ENCODE results near the gene ABCB8.

Gene ABCB8

GRCh38 chr7:151081170-151082101 is 53.2 kb downstream of the ABCB8 start:
- Histone ChIP-seq H3K27ac (ENCODE audit: extremely low read depth, low read depth, low read length) (peak overlapping the region; percentile 75), H3K4me1 (ENCODE audit: control insufficient read depth, insufficient read depth, low read length) (peaks cover 7% of the 10 kb centered on the region; the same call in 1 of the 2 replicates), H3K36me3 (ENCODE audit: control insufficient read depth in 2 of 2, insufficient read depth in 1 of 2, low read length in 2 of 2) (peaks cover 0 to 31% of the 10 kb centered on the region in 2 experiments; a peak in 1 of 3 replicates), H3K9me3 (ENCODE audit: control insufficient read depth, insufficient read depth, low read depth, low read length) (no peaks in the 10 kb centered on the region), H3K4me3 (ENCODE audit: low read depth, low read length) (peak overlapping the region; percentile 89)
- ChIA-PET CTCF (interaction anchor here (0.6 to 1.6 kb wide), 4 partner anchors 7 to 37 kb away, joined by 3 to 8 read pairs (median 4); no protein-coding TSS in a partner anchor), POLR2A (interaction anchor here (1.0 to 2.0 kb wide), 11 partner anchors 14 to 63 kb away, joined by 3 to 17 read pairs (median 6); partner anchors contain the start of genes ABCB8 and CDK5)
- peak; percentile 11; the same call in 1 of the 2 replicates for TF ChIP-seq ZSCAN30 (tag by site-specific recombination; IDR thresholded peaks at IDR 0.05)
- TF ChIP-seq ZFP37 (tag by site-specific recombination; IDR thresholded peaks at IDR 0.05): peak; percentile 32; the same call in 1 of the 2 replicates
- TF ChIP-seq ZFP69B (tag by site-specific recombination; IDR thresholded peaks at IDR 0.05): no peak
- TF ChIP-seq, protein P1, sequence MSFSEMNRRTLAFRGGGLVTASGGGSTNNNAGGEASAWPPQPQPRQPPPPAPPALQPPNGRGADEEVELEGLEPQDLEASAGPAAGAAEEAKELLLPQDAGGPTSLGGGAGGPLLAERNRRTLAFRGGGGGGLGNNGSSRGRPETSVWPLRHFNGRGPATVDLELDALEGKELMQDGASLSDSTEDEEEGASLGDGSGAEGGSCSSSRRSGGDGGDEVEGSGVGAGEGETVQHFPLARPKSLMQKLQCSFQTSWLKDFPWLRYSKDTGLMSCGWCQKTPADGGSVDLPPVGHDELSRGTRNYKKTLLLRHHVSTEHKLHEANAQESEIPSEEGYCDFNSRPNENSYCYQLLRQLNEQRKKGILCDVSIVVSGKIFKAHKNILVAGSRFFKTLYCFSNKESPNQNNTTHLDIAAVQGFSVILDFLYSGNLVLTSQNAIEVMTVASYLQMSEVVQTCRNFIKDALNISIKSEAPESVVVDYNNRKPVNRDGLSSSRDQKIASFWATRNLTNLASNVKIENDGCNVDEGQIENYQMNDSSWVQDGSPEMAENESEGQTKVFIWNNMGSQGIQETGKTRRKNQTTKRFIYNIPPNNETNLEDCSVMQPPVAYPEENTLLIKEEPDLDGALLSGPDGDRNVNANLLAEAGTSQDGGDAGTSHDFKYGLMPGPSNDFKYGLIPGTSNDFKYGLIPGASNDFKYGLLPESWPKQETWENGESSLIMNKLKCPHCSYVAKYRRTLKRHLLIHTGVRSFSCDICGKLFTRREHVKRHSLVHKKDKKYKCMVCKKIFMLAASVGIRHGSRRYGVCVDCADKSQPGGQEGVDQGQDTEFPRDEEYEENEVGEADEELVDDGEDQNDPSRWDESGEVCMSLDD (tag by site-specific recombination; IDR thresholded peaks at IDR 0.05): peak; percentile 49; the same call in 1 of the 2 replicates
- no peak for TF ChIP-seq MYNN (tag by site-specific recombination; IDR thresholded peaks at IDR 0.05; ENCODE audit: borderline replicate concordance)
- no peak for TF ChIP-seq ZNF488 (tag by site-specific recombination; IDR thresholded peaks at IDR 0.05)
- TF ChIP-seq GLIS2 (tag by site-specific recombination; IDR thresholded peaks at IDR 0.05): peak; percentile 88
- TF ChIP-seq GLIS1 (tag by site-specific recombination; IDR thresholded peaks at IDR 0.05): peak; percentile 64
- peak; percentile 66 for TF ChIP-seq ZNF391 (tag by site-specific recombination; IDR thresholded peaks at IDR 0.05; ENCODE audit: borderline replicate concordance, low read depth)
- TF ChIP-seq ZNF26 (tag by site-specific recombination; IDR thresholded peaks at IDR 0.05): no peak
- TF ChIP-seq, protein P2, sequence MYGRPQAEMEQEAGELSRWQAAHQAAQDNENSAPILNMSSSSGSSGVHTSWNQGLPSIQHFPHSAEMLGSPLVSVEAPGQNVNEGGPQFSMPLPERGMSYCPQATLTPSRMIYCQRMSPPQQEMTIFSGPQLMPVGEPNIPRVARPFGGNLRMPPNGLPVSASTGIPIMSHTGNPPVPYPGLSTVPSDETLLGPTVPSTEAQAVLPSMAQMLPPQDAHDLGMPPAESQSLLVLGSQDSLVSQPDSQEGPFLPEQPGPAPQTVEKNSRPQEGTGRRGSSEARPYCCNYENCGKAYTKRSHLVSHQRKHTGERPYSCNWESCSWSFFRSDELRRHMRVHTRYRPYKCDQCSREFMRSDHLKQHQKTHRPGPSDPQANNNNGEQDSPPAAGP (tag by site-specific recombination; IDR thresholded peaks at IDR 0.05): 0 out of 2 replicates have a peak, but pooled peaks have one; percentile 62
- peak; percentile 85 for TF ChIP-seq ZBTB20 (tag by site-specific recombination; IDR thresholded peaks at IDR 0.05)
- TF ChIP-seq ZNF10 (tag by site-specific recombination; IDR thresholded peaks at IDR 0.05): 0 out of 2 replicates have a peak, but pooled peaks have one; percentile 64
- TF ChIP-seq ZFP3 (tag by site-specific recombination; IDR thresholded peaks at IDR 0.05; ENCODE audit: low read depth): no peak
- TF ChIP-seq PATZ1 (tag by site-specific recombination; IDR thresholded peaks at IDR 0.05): peak; percentile 64
- TF ChIP-seq BCL11A (tag by site-specific recombination; IDR thresholded peaks at IDR 0.05; ENCODE audit: low read depth): peak; percentile 17; the same call in 1 of the 2 replicates
- peak; percentile 93 for TF ChIP-seq ZNF341 (tag by site-specific recombination; IDR thresholded peaks at IDR 0.05; ENCODE audit: low read depth)
- TF ChIP-seq ZBTB8A (tag by site-specific recombination; IDR thresholded peaks at IDR 0.05): peak; percentile 40; the same call in 1 of the 2 replicates
- peak; percentile 36 for TF ChIP-seq ZXDB (tag by site-specific recombination; IDR thresholded peaks at IDR 0.05)
- TF ChIP-seq ZBTB7A (tag by site-specific recombination; IDR thresholded peaks at IDR 0.05; ENCODE audit: low read depth): peak; percentile 47; the same call in 1 of the 2 replicates
- no peak for TF ChIP-seq IKZF3 (tag by site-specific recombination; IDR thresholded peaks at IDR 0.05)
- TF ChIP-seq, protein P3, sequence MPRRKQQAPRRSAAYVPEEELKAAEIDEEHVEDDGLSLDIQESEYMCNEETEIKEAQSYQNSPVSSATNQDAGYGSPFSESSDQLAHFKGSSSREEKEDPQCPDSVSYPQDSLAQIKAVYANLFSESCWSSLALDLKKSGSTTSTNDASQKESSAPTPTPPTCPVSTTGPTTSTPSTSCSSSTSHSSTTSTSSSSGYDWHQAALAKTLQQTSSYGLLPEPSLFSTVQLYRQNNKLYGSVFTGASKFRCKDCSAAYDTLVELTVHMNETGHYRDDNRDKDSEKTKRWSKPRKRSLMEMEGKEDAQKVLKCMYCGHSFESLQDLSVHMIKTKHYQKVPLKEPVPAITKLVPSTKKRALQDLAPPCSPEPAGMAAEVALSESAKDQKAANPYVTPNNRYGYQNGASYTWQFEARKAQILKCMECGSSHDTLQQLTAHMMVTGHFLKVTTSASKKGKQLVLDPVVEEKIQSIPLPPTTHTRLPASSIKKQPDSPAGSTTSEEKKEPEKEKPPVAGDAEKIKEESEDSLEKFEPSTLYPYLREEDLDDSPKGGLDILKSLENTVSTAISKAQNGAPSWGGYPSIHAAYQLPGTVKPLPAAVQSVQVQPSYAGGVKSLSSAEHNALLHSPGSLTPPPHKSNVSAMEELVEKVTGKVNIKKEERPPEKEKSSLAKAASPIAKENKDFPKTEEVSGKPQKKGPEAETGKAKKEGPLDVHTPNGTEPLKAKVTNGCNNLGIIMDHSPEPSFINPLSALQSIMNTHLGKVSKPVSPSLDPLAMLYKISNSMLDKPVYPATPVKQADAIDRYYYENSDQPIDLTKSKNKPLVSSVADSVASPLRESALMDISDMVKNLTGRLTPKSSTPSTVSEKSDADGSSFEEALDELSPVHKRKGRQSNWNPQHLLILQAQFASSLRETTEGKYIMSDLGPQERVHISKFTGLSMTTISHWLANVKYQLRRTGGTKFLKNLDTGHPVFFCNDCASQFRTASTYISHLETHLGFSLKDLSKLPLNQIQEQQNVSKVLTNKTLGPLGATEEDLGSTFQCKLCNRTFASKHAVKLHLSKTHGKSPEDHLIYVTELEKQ (tag by site-specific recombination; IDR thresholded peaks at IDR 0.05; ENCODE audit: borderline replicate concordance): no peak
- 0 out of 2 replicates have a peak, but pooled peaks have one; percentile 8 for TF ChIP-seq ZNF266 (tag by site-specific recombination; IDR thresholded peaks at IDR 0.05; ENCODE audit: low read depth)
- TF ChIP-seq ZBTB48 (tag by site-specific recombination; IDR thresholded peaks at IDR 0.05): peak; percentile 61; the same call in 1 of the 2 replicates

Measured in HEK293 (cell line).